Fibroblast of lung (primary cell): Measurements from ENCODE around the gene C3orf20. TPM values are rescaled to one million over a fixed set of nuclear protein-coding genes. Genes with fewer than 3 reads are reported as not detected.

Experiments
- DNase-seq, 2 donors: peaks; one replicate each; pipeline versions ENCODE4 v3.0.0 to v3.0.0-alpha.2; 2010; ENCODE audit warnings: low read depth in 2 of 2
- H2AFZ ChIP-seq: 2 replicates; pipeline ENCODE4 v1.5.1; 2012; ENCODE audit warnings: low read length, control low read depth, inconsistent platforms
- H3K27ac ChIP-seq: 2 replicates; pipeline ENCODE4 v1.5.1; 2011; ENCODE audit warnings: low read length, control low read depth; ENCODE audit not compliant: insufficient read depth
- H3K27me3 ChIP-seq: 2 replicates; pipeline ENCODE4 v1.5.1; 2011; ENCODE audit warnings: mild to moderate bottlenecking, low read length; ENCODE audit not compliant: control insufficient read depth, insufficient read depth
- H3K36me3 ChIP-seq: 2 replicates; pipeline ENCODE4 v1.5.1; 2011; ENCODE audit warnings: low read length; ENCODE audit not compliant: control insufficient read depth, insufficient read depth
- H3K4me1 ChIP-seq: 2 replicates; pipeline ENCODE4 v1.5.1; 2011; ENCODE audit warnings: low read length; ENCODE audit not compliant: control insufficient read depth, insufficient read depth; ENCODE audit errors: extremely low read depth
- H3K4me2 ChIP-seq: 2 replicates; pipeline ENCODE4 v1.5.1; 2011; ENCODE audit warnings: low read length, control low read depth; ENCODE audit not compliant: insufficient read depth; ENCODE audit errors: extremely low read depth
- H3K4me3 ChIP-seq, 4 experiments: fragments of 200-600 bp in 1 of 4; sonication (generic) in 1 of 4; replicated peaks in 1 of 4; 2 replicates each; pipeline ENCODE4 v1.5.1; 2011 to 2016; ENCODE audit warnings: low read length in 4 of 4, low read depth in 3 of 4, mild to moderate bottlenecking in 3 of 4, control low read depth in 2 of 4, inconsistent platforms in 1 of 4, mixed read lengths in 1 of 4; ENCODE audit not compliant: insufficient read depth in 1 of 4; ENCODE audit errors: control extremely low read depth in 1 of 4
- H3K79me2 ChIP-seq: 2 replicates; pipeline ENCODE4 v1.5.1; 2012; ENCODE audit warnings: mild to moderate bottlenecking, low read length, inconsistent platforms; ENCODE audit not compliant: control insufficient read depth, insufficient read depth
- H3K9ac ChIP-seq: 2 replicates; pipeline ENCODE4 v1.5.1; 2011; ENCODE audit warnings: mild to moderate bottlenecking, low read length, control low read depth; ENCODE audit not compliant: insufficient read depth
- H3K9me3 ChIP-seq: 2 replicates; pipeline ENCODE4 v1.5.1; 2012; ENCODE audit warnings: low read depth, low read length; ENCODE audit not compliant: control insufficient read depth, insufficient read depth
- H4K20me1 ChIP-seq: 2 replicates; pipeline ENCODE4 v1.5.1; 2011; ENCODE audit warnings: low read length; ENCODE audit not compliant: control insufficient read depth, insufficient read depth; ENCODE audit errors: extremely low read depth
- EZH2 ChIP-seq: IDR thresholded peaks from 2 replicates; pipeline ENCODE4 v1.5.1; 2012; ENCODE audit warnings: low read length, control low read depth, mild to moderate bottlenecking; ENCODE audit errors: missing control alignments
- polyA plus RNA-seq, 2 donors: library from polyadenylated mRNA; depleted of rRNA in 1 of 2; stranded (reverse) in 1 of 2; unstranded in 1 of 2; fragments of >200 nt; gene quantifications; 2 replicates each; pipeline ENCODE4 v1.2.1, GENCODE V29; 2011 to 2012; ENCODE audit warnings: missing spikeins in 1 of 2
- total RNA-seq: library from RNA; depleted of rRNA; stranded (reverse); fragments of >200 nt; gene quantifications from 2 replicates; pipeline ENCODE4 v1.2.1, GENCODE V29; 2014
- TF ChIP-seq, protein P1 (sequence below), 2 donors: IDR thresholded peaks in 1 of 2; conservative IDR thresholded peaks in 1 of 2; 1 replicate in 1 of 2; 2 replicates in 1 of 2; pipeline ENCODE4 v1.5.1; 2011 to 2012; ENCODE audit warnings: low read length in 2 of 2, control low read depth in 1 of 2, inconsistent platforms in 1 of 2, low read depth in 1 of 2, mild to moderate bottlenecking in 1 of 2

Gene C3orf20
- total and polyA plus RNA-seq, 2 donors (not counting 1 experiment from before 2014, with no cell fraction given): not detected

DNA sequence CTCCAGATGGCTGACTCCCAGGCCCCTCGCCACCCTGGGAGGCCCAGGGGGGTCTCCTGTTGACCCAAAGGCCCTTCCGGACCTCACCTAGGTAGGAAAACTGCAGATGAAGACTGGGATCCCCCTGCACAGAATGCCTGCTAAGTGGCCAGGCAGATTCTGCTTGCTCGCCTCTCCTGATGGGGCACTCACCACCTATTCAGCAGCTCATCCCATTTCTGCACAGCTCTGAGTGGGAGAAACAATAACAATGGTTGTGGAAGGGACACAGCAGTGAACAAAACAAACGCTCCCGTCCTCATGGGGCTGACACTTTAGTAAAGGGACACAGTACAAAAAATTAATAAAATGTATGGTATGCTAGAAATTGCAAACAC, 118.9 kb downstream of the C3orf20 start:
- H3K79me2 ChIP-seq: no peaks in the 10 kb centered on the region
- H3K9ac ChIP-seq: no peak overlapping the region
- no peak for TF ChIP-seq EZH2
- TF ChIP-seq, protein P1, sequence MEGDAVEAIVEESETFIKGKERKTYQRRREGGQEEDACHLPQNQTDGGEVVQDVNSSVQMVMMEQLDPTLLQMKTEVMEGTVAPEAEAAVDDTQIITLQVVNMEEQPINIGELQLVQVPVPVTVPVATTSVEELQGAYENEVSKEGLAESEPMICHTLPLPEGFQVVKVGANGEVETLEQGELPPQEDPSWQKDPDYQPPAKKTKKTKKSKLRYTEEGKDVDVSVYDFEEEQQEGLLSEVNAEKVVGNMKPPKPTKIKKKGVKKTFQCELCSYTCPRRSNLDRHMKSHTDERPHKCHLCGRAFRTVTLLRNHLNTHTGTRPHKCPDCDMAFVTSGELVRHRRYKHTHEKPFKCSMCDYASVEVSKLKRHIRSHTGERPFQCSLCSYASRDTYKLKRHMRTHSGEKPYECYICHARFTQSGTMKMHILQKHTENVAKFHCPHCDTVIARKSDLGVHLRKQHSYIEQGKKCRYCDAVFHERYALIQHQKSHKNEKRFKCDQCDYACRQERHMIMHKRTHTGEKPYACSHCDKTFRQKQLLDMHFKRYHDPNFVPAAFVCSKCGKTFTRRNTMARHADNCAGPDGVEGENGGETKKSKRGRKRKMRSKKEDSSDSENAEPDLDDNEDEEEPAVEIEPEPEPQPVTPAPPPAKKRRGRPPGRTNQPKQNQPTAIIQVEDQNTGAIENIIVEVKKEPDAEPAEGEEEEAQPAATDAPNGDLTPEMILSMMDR (conservative IDR thresholded peaks at IDR 0.05 in 1 of 2, IDR thresholded peaks at IDR 0.05 in 1 of 2; ENCODE audit: low read depth in 1 of 2, low read length in 2 of 2): no peak
- peaks cover 4% of the 10 kb centered on the region for H3K27me3 ChIP-seq
- no peaks in the 10 kb centered on the region for H3K4me1 ChIP-seq
- no peaks in the 10 kb centered on the region for H4K20me1 ChIP-seq
- no peak overlapping the region for H3K4me2 ChIP-seq
- no peak overlapping the region for H3K27ac ChIP-seq
- DNase-seq: no peak
- H2AFZ ChIP-seq: no peak overlapping the region
- no peak overlapping the region for H3K4me3 ChIP-seq
- no peaks in the 10 kb centered on the region for H3K36me3 ChIP-seq
- no peaks in the 10 kb centered on the region for H3K9me3 ChIP-seq

DNA sequence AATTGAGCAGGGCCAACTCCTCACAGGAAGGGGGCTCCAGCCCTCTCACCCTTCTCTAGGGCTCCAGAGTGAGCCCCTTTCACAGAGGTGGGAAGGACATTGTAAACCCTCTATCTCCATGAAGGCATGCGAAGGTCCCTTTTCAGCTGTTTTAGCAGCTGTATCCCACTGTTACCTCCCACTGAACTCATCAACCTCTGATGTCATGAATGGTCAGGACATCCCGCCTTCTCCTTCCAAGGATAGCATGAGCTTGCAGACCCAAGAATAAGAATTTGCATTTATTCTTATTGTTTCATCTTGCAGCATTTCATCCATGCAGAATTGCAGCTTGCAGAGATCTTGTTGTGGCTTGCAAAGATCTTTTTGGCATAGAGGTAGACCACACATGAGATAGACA, 119.5 kb downstream of the C3orf20 start:
- Histone ChIP-seq H3K36me3 (no peaks in the 10 kb centered on the region), H3K79me2 (no peaks in the 10 kb centered on the region), H3K27me3 (peaks cover 4% of the 10 kb centered on the region), H2AFZ (no peak overlapping the region), H3K4me3 (no peak overlapping the region), H3K9me3 (no peaks in the 10 kb centered on the region), H4K20me1 (no peaks in the 10 kb centered on the region), H3K4me2 (no peak overlapping the region), H3K27ac (no peak overlapping the region), H3K4me1 (no peaks in the 10 kb centered on the region), H3K9ac (no peak overlapping the region)
- no peak for DNase-seq
- TF ChIP-seq EZH2: no peak
- TF ChIP-seq, protein P1 (conservative IDR thresholded peaks at IDR 0.05 in 1 of 2, IDR thresholded peaks at IDR 0.05 in 1 of 2; ENCODE audit: low read depth in 1 of 2, low read length in 2 of 2): no peak

DNA sequence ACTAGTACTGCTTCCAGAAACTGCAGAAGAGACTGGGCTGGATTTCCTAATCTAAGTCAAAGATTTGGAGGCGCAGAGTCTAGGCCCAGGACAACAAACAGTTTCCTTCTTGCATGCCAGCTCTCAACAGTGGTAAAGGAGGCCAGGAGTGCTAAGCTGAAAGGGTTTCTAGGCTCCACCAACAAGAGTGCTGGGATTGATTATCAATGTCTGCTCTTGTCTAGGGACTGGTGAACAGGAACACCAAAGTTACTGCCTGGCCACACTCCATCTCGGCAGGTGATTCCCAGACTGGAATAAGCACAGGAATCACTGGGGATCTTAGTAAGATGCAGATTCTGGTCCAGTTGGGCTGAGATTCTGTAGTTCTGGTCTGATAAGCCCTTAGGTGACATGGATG, 121.1 kb downstream of the C3orf20 start:
- TF ChIP-seq, protein P1 (conservative IDR thresholded peaks at IDR 0.05 in 1 of 2, IDR thresholded peaks at IDR 0.05 in 1 of 2; ENCODE audit: low read depth in 1 of 2, low read length in 2 of 2): no peak
- TF ChIP-seq EZH2: no peak
- H3K9ac ChIP-seq: no peak overlapping the region
- peaks cover 4% of the 10 kb centered on the region for H3K27me3 ChIP-seq
- no peak overlapping the region for H2AFZ ChIP-seq
- H3K9me3 ChIP-seq: no peaks in the 10 kb centered on the region
- no peak overlapping the region for H3K4me3 ChIP-seq
- no peaks in the 10 kb centered on the region for H4K20me1 ChIP-seq
- no peak for DNase-seq
- H3K4me1 ChIP-seq: no peaks in the 10 kb centered on the region
- no peak overlapping the region for H3K4me2 ChIP-seq
- no peaks in the 10 kb centered on the region for H3K36me3 ChIP-seq
- H3K27ac ChIP-seq: no peak overlapping the region
- H3K79me2 ChIP-seq: no peaks in the 10 kb centered on the region
